ENCODE results near the gene RASGRF1.
A peak's percentile ranks its signal among the peaks of the same experiment; 100 is the strongest.
"Not testable (repeated sequence)": the region's sequence is repeated elsewhere in the genome, so short reads cannot be mapped to it uniquely, and the experiment has no call there.

Gene RASGRF1, protein sequence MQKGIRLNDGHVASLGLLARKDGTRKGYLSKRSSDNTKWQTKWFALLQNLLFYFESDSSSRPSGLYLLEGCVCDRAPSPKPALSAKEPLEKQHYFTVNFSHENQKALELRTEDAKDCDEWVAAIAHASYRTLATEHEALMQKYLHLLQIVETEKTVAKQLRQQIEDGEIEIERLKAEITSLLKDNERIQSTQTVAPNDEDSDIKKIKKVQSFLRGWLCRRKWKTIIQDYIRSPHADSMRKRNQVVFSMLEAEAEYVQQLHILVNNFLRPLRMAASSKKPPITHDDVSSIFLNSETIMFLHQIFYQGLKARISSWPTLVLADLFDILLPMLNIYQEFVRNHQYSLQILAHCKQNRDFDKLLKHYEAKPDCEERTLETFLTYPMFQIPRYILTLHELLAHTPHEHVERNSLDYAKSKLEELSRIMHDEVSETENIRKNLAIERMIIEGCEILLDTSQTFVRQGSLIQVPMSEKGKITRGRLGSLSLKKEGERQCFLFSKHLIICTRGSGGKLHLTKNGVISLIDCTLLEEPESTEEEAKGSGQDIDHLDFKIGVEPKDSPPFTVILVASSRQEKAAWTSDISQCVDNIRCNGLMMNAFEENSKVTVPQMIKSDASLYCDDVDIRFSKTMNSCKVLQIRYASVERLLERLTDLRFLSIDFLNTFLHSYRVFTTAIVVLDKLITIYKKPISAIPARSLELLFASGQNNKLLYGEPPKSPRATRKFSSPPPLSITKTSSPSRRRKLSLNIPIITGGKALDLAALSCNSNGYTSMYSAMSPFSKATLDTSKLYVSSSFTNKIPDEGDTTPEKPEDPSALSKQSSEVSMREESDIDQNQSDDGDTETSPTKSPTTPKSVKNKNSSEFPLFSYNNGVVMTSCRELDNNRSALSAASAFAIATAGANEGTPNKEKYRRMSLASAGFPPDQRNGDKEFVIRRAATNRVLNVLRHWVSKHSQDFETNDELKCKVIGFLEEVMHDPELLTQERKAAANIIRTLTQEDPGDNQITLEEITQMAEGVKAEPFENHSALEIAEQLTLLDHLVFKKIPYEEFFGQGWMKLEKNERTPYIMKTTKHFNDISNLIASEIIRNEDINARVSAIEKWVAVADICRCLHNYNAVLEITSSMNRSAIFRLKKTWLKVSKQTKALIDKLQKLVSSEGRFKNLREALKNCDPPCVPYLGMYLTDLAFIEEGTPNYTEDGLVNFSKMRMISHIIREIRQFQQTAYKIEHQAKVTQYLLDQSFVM (N-terminal part only)

DNA sequence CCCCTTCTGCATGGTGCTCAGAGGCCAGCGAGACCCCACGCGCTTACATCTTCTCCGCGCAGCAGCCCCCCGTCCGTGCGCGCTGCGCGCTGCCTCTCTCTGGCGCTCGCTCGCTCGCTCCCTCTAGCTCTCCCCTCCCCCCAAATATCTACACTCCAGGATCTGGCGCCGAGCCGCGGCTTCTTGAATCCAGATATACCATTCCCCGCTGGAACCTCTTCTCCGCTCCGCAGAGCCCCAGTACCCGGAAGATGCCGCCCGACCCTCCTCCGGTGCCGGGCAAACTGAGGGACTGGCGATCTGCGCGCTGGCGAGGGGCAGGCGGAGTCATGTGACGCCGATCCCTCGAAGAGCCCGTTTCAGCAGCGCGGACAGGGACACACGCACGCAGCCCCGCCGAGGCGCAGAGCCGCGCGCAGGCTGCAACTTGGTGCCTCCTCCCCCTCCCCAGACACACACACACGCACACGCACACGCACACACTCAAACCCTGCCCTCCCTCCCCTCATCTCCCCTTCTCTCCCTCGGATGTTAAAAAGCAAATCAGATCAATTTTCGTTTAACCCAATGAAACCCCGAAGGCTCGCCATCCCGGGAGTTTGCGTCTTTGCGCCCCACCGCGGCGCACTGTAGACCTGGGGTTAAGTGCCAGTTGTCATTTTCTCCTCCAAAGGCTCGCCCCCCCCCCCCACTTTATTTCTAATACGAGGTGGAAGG lies at the start of gene RASGRF1:
TSS of gene RASGRF1 (minus strand) at position 294 of the 717 bp plus-strand sequence. CDS start at position 12, 282 bp downstream.
- DNase-seq: peak in 2 of 3 experiments; percentile 80 to 82

DNA sequence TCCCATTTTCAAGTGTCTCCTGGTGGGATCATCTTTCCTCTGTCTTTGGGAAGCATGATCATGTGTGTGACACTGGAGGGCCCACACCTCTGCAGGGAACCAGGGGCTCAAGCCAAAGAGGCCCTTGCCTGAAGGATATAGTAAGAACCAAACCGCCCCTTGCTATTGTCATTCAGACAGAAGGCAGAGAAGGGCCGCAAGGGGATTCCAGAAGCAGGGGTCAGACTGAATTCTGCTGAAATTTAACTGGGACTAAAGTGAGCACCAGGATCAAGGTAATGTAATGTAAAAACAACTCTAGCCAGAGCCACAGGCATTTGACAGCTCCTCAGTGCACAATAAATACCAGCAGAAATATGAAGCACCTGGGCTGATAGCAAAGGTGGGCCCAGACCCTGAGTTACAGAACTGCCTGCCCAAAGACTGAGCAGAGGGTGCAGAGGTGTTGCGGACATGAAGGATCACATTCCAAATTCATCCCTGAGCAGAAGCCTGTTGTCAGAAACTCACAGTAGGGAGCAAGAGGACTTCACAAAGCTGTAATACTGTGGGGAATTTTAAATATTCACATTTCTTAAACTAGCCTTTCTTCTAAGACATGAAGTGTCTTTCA lies 46.0 kb upstream of the RASGRF1 start:
- DNase-seq: no peak

DNA sequence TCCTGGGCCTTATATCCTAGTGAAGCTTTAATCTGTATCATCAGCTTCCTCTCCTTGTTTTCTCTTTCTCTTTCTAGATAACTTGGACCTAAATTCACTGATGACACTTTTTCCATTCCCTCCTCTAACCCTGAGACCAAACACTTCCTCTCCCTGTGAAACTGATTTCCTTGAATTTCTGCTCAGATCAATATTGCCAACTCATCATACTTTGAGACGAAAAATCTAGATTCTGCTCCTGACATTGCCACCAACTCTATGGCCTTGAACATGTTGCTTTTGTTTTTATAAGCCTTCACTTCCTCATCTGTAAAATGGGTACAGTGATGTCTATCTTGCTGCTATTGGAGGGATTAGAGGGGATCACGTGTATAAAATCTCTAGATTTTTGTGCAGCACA lies 42.7 kb upstream of the RASGRF1 start:
- no peak for DNase-seq

DNA sequence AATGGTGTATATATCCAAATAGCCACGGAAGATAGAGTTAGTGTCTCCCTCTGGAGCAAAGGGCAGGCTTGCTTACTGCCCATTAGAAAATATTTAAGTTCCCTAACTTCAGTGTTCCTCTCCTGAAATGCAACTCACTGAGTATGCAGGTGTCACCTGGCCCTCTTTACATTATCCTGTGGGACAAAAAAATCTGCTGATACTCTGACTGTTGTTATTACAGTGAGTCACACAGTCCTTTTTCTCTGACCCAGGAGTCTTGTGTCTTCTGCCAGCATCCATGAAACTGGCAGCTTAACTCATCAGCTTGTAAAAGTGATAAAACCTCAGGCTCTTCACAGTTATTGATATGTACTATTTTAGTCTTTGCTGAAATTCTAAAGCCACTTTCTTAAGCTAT lies 42.2 kb upstream of the RASGRF1 start:
- DNase-seq: no peak

DNA sequence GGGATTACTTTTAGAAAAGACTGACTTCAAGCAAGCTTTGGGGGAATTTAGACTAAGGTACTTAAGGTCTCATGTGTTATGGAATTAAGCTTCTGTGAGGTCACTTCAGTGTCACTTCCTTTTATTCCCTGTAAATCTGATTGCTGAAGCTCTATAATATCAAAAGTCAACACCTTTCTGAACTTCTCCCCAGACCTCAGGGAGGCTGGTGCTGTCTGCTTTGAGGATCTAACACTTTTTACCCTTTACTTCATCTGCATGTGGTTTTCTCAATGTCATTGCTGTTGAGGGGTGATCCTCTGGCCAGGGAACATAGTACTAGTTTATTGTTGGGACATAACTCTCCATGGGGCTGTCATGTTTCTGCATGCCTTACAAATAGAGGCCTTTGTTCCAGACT lies 41.8 kb upstream of the RASGRF1 start:
- DNase-seq: no peak

DNA sequence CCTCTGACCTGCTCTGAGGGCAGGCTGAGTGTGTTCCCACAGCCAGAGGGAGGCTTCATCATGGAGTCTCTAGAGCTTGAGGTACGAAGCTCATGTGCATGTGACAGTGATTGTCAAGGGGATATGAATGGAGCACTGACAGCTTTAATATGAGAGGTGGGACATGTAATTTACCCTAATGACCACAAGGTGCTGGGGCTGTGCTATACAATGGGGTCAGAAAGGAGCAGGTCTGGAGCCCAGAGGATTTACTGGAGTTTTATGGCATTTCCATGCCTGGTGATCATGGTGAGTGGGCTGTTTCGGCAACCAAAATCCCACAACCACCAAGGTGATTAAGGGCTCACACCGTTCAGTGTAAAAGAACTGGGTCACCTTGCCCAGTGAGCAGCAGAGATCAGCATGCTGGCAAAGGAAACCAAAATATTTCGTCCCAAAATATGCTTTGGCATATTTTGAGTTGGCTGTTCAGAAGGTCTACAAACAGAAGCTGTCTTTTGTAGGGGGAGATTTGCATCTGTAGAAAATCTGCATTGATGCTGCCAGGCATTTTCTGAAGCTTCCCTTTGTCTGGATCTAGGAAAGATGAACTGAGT lies 40.1 kb upstream of the RASGRF1 start:
- no peak for DNase-seq

DNA sequence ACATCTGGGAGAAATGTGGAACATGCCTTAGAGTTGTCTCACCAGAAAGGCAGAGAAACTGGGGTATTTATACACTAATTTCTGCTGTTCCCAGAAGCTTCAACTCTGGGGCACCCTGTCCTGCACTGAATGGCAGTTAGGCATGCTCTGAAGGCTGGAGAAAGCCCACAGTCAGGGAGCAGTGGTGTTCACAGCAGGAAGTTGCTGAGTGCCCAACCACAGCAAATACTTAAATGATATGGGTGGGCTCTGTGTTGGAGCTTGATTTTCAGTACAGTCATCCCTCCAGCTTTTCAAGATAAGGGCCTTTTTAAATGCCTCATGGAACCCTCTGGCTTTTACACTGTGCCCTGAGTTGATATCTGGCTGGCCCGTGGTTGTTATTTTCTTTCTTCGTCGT lies 38.7 kb upstream of the RASGRF1 start:
- DNase-seq: no peak

DNA sequence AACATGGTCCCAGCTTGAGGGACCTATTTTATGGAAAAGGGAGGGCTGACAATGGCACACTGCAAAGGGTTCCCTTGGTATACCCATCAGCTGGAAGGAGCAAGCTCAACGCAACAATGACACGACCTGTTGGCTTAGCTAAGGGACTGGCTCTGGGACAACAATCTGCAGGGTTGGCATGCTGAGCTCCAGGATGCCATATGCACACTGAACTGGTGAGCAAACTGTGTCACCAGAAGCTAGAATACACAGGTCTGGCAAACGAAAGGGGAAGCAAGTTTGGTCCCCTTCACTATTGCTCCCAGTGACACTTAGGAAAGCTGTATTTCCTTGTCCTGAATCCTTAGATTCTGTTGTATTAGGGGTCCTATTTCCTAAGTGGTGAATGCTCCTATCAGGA lies 38.0 kb upstream of the RASGRF1 start:
- no peak for DNase-seq

DNA sequence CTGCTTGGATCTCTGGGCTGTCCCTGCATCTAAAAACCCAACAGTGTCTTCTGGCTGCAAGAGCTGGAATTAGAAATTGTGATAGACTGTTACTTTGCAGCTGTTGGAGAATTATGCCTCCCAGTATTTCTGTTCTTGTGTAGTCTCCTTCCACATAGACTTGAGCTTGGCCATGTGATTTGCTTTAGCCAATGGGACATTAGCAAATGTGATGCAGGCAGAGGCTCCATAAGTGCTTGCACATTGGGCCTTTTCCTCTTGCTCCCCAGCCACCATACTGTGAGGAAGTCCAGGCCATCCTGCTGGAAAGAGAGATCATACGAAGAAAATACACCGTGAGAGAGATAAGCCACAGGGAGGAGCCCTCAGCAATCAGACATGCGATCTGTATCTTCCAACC lies 33.8 kb upstream of the RASGRF1 start:
- DNase-seq: no peak

DNA sequence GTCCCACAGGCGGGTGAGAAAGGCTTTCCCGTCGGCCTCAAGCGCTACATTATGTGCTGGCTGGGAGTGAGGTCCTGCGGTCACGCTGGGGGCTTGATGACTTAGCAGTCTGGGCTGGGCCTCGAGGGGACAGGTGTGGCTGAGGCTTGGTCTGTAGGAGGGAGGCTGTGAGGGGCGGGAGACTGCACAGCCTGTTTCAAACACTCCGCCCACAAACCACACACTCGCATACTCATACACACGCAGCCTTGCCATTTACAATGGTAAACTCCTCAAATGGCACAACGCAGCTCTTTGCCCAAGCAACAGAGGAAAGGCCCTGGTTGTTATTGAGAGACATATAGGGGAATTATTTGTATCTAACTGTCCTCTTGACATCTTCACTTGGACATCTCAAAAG lies 32.4 kb upstream of the RASGRF1 start:
- no peak for DNase-seq

DNA sequence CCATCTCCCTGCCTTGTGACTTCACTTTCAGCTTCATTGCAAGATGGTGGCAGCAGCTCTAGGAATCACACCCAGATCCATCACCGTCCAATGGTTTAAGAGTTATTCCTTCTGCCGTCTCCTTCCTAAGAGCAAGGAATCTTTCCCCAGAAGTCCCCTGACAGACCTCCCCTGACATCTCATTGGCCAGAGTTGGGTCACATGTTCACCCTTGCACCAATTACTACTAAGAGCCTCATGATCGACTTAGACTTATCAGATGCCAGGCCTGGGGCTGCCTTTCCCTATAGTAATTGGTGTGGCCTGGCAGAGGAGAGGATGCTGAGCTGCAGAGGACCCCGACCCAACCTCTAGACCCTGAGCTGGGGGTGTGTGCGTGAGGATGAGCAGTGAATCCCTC lies 31.8 kb upstream of the RASGRF1 start:
- DNase-seq: no peak

DNA sequence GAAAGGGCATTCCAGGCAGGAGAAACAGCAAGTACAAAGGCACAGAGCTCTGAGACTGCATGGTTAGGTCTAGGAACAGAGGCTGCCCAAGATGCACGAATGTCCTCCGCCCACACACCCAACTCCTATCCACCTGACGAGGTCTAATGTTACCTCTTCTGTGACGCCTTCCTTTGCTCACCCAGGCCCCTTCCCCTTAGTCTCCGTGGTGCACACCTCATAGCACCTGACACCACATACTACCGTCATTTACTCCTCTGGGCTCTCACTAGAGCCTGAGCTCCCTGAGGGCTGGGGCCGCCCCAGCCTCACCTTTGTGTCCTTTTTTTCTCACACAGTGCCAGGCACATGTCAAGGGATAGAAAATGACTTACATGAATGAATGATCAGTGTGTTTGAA lies 31.0 kb upstream of the RASGRF1 start:
- DNase-seq: no peak

DNA sequence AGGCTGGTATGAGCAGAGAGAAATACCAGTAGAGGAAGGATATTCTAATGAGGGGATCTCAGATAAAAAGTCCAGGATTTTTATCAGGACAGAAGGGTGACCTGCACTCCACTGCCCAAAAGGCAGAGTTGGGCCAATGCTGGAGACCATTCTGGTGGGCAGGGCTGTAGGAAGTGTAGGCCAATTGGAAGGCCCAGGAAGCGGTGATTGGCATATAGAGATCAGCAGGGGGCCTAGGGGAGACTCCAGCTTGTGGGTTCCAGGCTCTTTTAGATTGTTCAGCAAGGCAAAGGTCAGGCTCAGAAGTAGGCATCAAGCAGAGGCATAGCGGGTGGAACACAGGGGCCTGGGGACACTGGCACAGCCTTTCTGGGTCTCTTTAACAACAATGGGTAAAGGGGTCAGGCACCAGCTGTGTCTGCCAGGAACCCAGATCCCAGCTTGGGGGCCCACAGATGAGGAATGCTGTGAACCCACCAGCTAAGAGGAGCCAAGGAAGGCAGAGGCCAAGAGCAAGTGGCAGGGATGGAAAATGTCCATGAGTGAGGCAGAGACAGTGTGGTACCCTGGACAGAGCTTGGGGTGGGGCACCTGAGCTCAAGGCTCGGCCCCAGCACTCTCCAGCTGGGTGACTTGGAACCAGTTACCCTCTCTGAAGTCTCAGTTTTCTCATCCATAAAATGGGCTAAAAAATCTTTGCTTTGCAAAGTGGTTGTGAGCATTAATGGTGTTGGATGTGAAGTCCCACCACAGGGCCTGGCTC lies 27.0 kb upstream of the RASGRF1 start:
- DNase-seq: no peak

DNA sequence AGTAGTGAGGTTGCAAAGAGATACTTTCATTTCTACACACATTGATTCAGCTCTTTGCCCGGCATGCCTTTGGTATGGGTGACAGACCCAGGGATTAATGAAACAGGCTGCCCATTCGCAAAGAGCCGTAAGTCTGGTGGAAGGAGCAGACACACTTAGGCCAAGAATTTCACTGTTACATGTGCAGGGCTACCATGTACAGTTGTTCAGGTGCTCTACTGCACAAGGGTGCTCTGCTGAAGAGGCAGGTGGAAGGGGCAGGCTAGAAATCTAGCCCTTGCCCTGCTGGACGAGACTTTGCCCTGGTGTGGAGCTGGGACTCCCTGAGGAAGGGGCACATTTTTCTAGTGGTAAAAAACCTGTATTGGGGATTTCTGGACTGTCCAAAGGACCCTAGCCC lies 26.2 kb upstream of the RASGRF1 start:
- DNase-seq: no peak

DNA sequence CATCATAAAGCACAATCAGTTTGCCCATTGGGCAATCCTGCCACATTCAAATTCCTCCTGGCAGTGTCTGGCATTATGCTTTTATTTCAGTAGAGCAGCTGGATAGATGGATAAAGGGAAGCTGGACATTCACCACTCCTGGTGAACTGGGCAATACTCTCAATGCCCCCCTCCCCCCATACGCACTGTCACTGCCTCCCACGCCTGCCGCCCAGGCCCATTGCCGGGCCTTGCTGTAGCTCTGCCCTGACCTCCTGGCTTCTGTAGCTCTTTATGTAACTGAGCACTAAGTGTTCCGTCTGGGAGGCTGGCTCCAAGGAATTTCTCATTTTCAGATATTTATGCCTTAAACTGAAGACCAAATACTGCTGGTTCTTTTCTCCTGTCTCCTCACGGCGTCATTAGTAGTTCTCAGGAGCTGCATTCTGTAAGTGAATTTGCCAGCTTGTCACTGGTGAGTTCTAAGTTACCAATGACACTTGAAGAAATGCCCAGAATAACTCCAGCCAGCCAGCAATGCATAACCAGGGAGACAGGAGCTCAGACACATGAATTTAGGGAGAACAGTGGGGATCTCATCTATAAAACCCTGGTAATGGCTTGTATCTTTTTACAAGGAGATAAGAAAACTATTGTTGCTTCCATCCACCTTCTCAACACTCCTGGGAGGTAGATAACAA lies 25.5 kb upstream of the RASGRF1 start:
- DNase-seq: no peak

DNA sequence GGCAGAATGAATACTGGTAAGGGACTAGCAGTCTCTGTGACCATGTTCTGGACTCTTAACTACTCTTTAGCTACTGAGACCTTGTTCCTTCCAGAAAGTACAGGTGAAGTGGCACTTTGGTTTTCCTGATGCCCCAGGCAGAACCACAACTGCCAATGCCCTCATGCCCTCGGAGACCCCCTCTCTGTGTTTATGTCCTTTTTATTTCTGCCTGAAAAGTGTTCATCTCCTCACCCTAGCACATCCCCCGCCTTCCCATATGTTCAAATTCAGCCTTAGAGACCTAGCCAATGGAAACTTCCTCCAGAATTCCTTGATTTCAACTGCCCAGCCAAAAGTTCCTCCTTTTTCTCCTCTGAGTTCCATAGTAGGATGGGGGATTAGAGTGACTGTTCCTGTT lies 23.3 kb upstream of the RASGRF1 start:
- DNase-seq: no peak

DNA sequence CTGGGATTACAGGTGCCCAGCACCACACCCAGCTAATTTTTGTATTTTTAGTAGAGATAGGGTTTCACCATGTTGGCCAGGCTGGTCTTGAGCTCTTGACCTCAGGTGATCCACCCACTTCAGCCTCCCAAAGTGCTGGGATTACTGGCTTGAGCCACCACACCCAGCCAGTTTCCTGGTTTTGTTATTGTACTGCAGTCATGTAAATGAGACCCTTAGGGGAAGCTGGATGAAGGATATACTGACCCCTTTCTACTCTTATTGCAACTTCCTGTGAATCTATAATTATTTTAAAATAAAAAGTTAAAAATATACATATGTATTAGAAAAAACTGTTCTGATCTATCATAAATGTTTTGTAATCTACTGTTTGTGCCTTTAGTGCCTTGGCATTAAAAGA lies 20.8 kb upstream of the RASGRF1 start:
- not testable (repeated sequence) for DNase-seq

DNA sequence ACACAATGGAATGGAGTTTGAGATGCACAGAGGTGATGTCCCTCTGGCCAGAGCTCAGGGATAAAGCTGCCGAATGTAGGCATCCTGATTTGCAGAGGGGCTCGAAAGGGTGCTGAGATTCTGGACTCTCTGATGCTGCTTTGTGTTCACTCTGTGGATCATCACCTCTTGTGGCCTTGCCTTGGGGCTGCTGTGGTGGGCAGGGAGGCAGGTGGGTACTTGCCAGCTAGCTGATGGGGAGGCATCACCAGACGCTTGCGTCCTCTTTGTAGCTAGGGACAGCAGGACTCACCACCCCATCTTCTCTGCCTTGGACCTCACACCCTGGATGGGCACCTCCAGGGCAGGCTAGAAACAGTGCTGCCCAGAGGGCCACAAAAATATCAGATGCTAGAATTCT lies 14.6 kb upstream of the RASGRF1 start:
- no peak for DNase-seq

DNA sequence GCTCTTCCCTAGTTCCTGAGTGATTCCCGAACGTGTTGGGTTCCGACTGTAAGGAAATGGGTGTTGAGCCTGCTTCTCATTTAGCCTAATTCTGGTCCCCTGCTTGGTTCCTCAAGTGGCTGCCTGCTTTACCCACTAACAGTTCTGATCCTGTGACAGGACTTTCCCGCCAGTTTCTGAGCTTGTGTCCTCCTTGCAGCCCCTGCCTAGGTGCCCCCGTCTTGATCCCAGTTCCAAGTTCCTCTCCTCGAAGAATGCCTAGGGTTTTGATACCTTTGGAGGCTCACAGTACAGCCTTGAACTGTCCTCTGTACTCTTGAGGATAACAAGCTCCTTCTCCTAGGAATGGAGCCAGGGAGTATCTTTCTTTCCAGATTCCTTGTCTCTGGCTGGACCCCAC lies 12.0 kb upstream of the RASGRF1 start:
- DNase-seq: no peak

DNA sequence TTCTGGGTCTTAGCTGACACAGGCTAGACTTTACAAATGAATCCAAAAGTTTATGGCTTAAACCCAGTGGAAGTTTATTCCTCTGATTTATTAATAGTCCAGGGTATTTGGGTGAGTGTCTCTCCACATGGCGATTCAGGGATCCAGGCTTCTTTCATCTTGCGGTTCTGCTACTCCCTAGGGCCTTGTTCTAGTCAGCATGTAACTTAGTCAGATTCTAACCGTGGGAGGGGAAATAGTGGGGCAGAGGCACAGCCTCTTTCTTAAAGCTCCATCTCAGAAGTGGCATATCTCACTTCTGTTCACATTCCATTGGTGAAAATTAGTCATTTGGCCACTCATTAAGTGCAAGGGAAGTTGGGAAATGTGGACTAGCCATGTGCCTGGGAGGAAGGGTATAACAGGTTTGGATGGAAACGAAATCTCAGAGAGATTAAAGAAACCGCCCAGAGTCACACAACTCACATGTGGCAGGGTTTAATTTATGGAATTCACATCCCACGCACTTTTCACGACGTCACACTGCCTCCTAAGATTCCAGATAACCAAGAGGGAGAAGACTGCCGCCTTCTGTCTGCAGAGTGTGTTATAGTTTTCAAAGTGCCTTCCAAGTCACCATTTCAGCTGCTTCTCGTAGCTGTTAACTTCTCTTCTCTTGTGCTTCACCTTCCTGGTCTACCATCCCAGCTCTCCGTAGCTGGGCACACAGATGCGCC lies 11.4 kb upstream of the RASGRF1 start:
- DNase-seq: no peak
